Measurements from ENCODE around the gene OR2Z1. TPM values are rescaled to one million over a fixed set of nuclear protein-coding genes. Genes with fewer than 3 reads are reported as not detected.

OR2Z1 gene
- polyA plus RNA-seq (2013, experiment 1 of 2): not detected
- not detected for polyA plus RNA-seq (2013, experiment 2 of 2)

DNA sequence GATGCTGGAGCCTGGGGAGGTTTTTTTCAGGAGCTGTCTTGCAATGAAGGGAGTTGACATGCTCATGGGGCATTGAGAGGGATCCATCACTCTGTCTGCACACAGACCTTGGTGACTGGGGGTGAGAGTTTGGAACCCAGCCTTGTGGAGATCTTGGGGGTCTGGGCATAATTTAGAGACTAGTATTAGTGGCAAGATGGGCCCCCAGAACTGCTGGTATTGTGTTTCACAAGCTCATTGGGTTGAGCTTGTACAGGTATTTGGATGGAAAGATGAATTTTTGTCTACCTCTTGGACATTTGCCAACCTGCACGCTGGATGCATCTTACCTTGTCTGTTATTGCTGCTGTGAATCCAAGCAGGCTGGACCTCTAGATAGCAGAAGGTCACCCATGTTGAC is at the start of gene OR2Z1:
Gene OR2Z1 (plus strand): TSS at position 301 of the 400 bp plus-strand sequence. CDS start 9,395 bp downstream, outside the sequence.
- H3K4me3 ChIP-seq (ENCODE audit: extremely low read depth, insufficient read depth, low read length, poor library complexity, severe bottlenecking): no peak within 1 kb of the TSS

GRCh38 chr19:8673276-8673891 is 48.0 kb upstream of the OR2Z1 start:
- Histone ChIP-seq H3K4me1 (ENCODE audit: control insufficient read depth, insufficient read depth, low read length, poor library complexity, severe bottlenecking) (peaks cover 6% of the 10 kb centered on the region), H3K4me3 (ENCODE audit: extremely low read depth, insufficient read depth, low read length, poor library complexity, severe bottlenecking) (no peak overlapping the region), H3K27ac (ENCODE audit: low read depth, low read length, severe bottlenecking) (no peak overlapping the region), H3K36me3 (ENCODE audit: control insufficient read depth, insufficient read depth, low read length) (no peaks in the 10 kb centered on the region), H3K9me3 (ENCODE audit: control insufficient read depth, low read length) (peaks cover 3% of the 10 kb centered on the region)
- WGBS, 2 experiments (ENCODE audit: insufficient coverage in 2 of 2): 88 to 92% methylated on average over 4 to 6 of the region's 6 CpGs

More for the DNA sequence above, at the start of gene OR2Z1:
- no peaks in the 10 kb centered on the region for H3K36me3 ChIP-seq (ENCODE audit: control insufficient read depth, insufficient read depth, low read length)
- H3K9me3 ChIP-seq (ENCODE audit: control insufficient read depth, low read length): peaks cover 43% of the 10 kb centered on the region
- H3K4me1 ChIP-seq (ENCODE audit: control insufficient read depth, insufficient read depth, low read length, poor library complexity, severe bottlenecking): no peaks in the 10 kb centered on the region
- WGBS, 2 experiments (ENCODE audit: insufficient coverage in 2 of 2): 40 to 46% methylated on average over 1 of the region's 1 CpG
- H3K27ac ChIP-seq (ENCODE audit: low read depth, low read length, severe bottlenecking): no peak within 1 kb of the TSS

DNA sequence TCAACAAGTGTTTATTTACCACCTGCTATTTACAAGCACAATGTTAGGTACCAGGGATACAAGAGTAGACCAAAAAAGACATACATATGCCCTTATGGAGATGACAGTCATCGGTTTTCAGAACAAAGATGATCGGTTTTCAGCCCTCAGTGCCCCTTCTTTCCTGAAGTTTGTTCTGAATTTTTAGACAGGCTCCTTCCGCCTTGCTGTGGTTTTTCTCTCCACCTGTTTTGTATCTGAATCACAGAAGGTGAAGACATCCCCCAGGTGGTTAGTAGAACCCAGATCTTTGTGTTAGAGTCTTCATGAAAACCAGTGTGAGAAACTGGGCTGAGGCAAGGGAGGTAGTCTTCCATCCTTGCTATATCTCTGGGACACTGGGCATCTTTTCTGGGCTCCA is 46.4 kb upstream of the OR2Z1 start:
- Histone ChIP-seq H3K4me1 (ENCODE audit: control insufficient read depth, insufficient read depth, low read length, poor library complexity, severe bottlenecking) (peaks cover 6% of the 10 kb centered on the region), H3K36me3 (ENCODE audit: control insufficient read depth, insufficient read depth, low read length) (no peaks in the 10 kb centered on the region), H3K27ac (ENCODE audit: low read depth, low read length, severe bottlenecking) (no peak overlapping the region), H3K4me3 (ENCODE audit: extremely low read depth, insufficient read depth, low read length, poor library complexity, severe bottlenecking) (no peak overlapping the region), H3K9me3 (ENCODE audit: control insufficient read depth, low read length) (peaks cover 4% of the 10 kb centered on the region)
- 53 to 65% methylated on average over 2 of the region's 3 CpGs for WGBS, 2 experiments (ENCODE audit: insufficient coverage in 2 of 2)

GRCh38 chr19:8678244-8678807 is 43.1 kb upstream of the OR2Z1 start:
- H3K4me3 ChIP-seq (ENCODE audit: extremely low read depth, insufficient read depth, low read length, poor library complexity, severe bottlenecking): no peak overlapping the region

GRCh38 chr19:8680676-8681344 is 40.6 kb upstream of the OR2Z1 start:
- no peaks in the 10 kb centered on the region for H3K36me3 ChIP-seq (ENCODE audit: control insufficient read depth, insufficient read depth, low read length)
- H3K9me3 ChIP-seq (ENCODE audit: control insufficient read depth, low read length): peaks cover 14% of the 10 kb centered on the region
- H3K4me1 ChIP-seq (ENCODE audit: control insufficient read depth, insufficient read depth, low read length, poor library complexity, severe bottlenecking): peaks cover 18% of the 10 kb centered on the region
- no peak overlapping the region for H3K4me3 ChIP-seq (ENCODE audit: extremely low read depth, insufficient read depth, low read length, poor library complexity, severe bottlenecking)
- WGBS, 2 experiments (ENCODE audit: insufficient coverage in 2 of 2): 68 to 85% methylated on average over 2 of the region's 5 CpGs
- peak overlapping the region; percentile 31 for H3K27ac ChIP-seq (ENCODE audit: low read depth, low read length, severe bottlenecking)

More at GRCh38 chr19:8678244-8678807, 43.1 kb upstream of the OR2Z1 start:
- H3K27ac ChIP-seq (ENCODE audit: low read depth, low read length, severe bottlenecking): no peak overlapping the region
- peaks cover 11% of the 10 kb centered on the region for H3K4me1 ChIP-seq (ENCODE audit: control insufficient read depth, insufficient read depth, low read length, poor library complexity, severe bottlenecking)
- H3K9me3 ChIP-seq (ENCODE audit: control insufficient read depth, low read length): peaks cover 14% of the 10 kb centered on the region
- no peaks in the 10 kb centered on the region for H3K36me3 ChIP-seq (ENCODE audit: control insufficient read depth, insufficient read depth, low read length)

DNA sequence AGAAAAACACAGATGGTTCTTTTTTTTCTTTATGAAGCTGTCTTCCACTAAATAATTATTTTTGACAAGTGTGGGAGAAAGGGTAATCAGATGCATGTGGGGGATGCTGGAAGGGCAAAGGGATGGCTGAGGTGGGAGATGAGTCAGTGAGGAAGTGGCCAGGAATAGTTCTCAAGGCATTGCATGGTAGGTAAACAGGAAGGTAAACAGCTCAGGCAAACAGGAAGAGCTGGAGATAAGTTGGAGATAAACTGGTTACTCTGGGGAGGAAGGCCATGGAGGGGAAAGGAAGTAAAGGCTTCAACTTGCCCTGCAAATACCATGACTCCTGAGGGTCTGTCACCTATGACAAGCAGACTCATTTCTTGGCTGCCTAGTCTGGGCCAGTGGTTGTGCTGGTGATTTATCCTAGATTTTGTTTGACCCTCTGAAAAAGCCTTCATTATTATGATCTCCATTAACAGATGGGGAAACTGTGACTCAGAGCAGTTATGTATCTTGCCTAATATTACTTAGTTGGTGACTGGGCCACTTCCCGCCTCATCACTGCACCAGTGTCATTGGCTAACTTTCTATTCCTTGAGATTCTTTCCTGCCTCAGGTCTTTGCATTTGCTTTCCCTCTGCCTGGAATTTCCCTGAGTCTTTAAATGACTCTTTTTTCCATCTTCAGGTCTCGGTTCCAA is 39.9 kb upstream of the OR2Z1 start:
- WGBS, 2 experiments (ENCODE audit: insufficient coverage in 2 of 2): 66 to 67% methylated on average over 1 to 2 of the region's 2 CpGs
- Histone ChIP-seq H3K36me3 (ENCODE audit: control insufficient read depth, insufficient read depth, low read length) (no peaks in the 10 kb centered on the region), H3K27ac (ENCODE audit: low read depth, low read length, severe bottlenecking) (peak overlapping the region; percentile 31)

DNA sequence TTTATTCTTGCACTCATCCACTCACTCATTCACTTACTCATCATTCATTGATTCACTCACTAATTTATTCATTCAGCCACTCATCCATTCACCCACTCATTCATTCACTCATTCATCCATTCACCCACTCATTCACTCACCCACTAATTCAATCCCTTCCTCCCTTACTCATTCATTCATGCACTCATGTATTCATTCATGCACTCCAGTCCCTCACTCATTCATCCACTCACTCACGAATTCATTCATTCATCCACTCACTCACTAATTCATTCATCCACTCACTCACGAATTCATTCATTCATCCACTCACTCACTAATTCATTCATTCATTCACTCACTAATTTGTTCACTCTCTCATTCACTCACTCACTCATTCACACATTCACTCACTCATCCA is 39.0 kb upstream of the OR2Z1 start:
- Histone ChIP-seq H3K36me3 (ENCODE audit: control insufficient read depth, insufficient read depth, low read length) (no peaks in the 10 kb centered on the region), H3K9me3 (ENCODE audit: control insufficient read depth, low read length) (peaks cover 14% of the 10 kb centered on the region), H3K4me3 (ENCODE audit: extremely low read depth, insufficient read depth, low read length, poor library complexity, severe bottlenecking) (no peak overlapping the region), H3K4me1 (ENCODE audit: control insufficient read depth, insufficient read depth, low read length, poor library complexity, severe bottlenecking) (peaks cover 18% of the 10 kb centered on the region), H3K27ac (ENCODE audit: low read depth, low read length, severe bottlenecking) (no peak overlapping the region)
- WGBS, 2 experiments (ENCODE audit: insufficient coverage in 2 of 2): 32 to 37% methylated on average over 2 of the region's 2 CpGs

More for the DNA sequence above, 39.9 kb upstream of the OR2Z1 start:
- H3K9me3 ChIP-seq (ENCODE audit: control insufficient read depth, low read length): peaks cover 14% of the 10 kb centered on the region
- H3K4me3 ChIP-seq (ENCODE audit: extremely low read depth, insufficient read depth, low read length, poor library complexity, severe bottlenecking): no peak overlapping the region
- H3K4me1 ChIP-seq (ENCODE audit: control insufficient read depth, insufficient read depth, low read length, poor library complexity, severe bottlenecking): peaks cover 18% of the 10 kb centered on the region

DNA sequence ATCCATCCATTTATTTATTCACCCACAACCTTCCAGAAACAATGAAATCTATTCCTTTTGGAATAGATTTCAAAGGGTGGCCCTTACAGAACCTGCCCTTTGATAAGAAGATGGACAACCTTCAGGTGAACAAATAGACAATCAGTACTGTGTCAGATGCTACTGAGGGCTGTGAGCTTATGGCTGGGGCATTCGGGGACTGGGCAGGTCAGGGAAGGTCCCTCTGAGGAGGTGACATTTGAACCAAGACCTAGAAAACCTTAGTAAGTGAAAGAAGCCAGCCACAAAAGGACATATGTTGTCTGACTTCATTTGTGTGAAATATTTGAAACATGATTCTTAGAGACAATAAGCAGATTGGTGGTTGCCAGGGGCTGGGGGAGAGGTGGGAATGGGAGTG is 38.5 kb upstream of the OR2Z1 start:
- 70 to 89% methylated on average over 1 of the region's 1 CpG for WGBS, 2 experiments (ENCODE audit: insufficient coverage in 2 of 2)
- H3K36me3 ChIP-seq (ENCODE audit: control insufficient read depth, insufficient read depth, low read length): no peaks in the 10 kb centered on the region
- no peak overlapping the region for H3K4me3 ChIP-seq (ENCODE audit: extremely low read depth, insufficient read depth, low read length, poor library complexity, severe bottlenecking)
- peaks cover 13% of the 10 kb centered on the region for H3K9me3 ChIP-seq (ENCODE audit: control insufficient read depth, low read length)
- H3K27ac ChIP-seq (ENCODE audit: low read depth, low read length, severe bottlenecking): peak overlapping the region; percentile 0
- peaks cover 18% of the 10 kb centered on the region for H3K4me1 ChIP-seq (ENCODE audit: control insufficient read depth, insufficient read depth, low read length, poor library complexity, severe bottlenecking)

DNA sequence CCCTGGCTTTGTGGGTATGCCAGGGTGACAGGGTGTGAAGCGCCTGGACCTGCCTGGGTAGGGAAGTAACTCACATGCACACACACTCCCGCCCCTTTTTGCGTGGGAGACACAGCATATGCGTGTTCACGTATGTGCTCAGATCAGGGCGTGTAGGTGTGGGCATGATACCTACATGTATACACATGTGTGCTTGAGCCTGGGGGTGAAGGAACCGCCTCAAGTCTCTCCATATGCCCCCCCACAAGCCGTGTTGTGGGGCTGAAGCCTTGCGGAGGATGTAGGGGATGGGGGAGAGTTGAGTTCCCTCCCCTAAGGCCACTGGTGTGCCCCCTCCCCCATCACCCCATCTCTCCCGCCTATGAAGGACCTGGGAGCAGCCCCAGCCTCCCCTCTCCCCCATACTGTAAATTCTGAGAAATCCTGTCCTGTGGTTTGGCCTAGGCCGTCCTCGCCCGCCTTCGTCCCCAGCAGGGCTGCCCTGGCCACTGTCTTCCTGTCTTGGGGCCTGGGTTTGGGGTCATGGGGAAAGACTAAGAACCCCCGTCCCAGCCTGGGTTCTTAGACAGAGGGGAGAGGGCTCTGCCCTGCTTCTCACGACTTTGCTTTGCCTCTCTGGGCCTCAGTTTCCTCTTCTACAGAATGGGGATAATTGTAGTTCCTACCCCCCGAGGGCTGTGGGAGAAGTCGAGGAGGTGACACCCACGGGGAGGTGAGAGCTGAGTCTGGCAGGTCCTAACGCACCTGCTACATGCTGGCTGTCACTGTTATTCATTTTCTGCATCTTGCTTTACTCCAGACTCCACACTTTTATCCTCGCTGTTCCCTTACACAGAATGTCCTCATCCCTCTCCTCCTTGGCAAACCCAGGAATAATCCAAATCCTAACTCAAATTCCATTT is 37.2 kb upstream of the OR2Z1 start:
- 86 to 92% methylated on average over 14 to 17 of the region's 21 CpGs for WGBS, 2 experiments (ENCODE audit: insufficient coverage in 2 of 2)
- H3K27ac ChIP-seq (ENCODE audit: low read depth, low read length, severe bottlenecking): no peak overlapping the region
- peaks cover 15% of the 10 kb centered on the region for H3K9me3 ChIP-seq (ENCODE audit: control insufficient read depth, low read length)
- H3K4me3 ChIP-seq (ENCODE audit: extremely low read depth, insufficient read depth, low read length, poor library complexity, severe bottlenecking): no peak overlapping the region
- H3K36me3 ChIP-seq (ENCODE audit: control insufficient read depth, insufficient read depth, low read length): no peaks in the 10 kb centered on the region
- peaks cover 18% of the 10 kb centered on the region for H3K4me1 ChIP-seq (ENCODE audit: control insufficient read depth, insufficient read depth, low read length, poor library complexity, severe bottlenecking)

DNA sequence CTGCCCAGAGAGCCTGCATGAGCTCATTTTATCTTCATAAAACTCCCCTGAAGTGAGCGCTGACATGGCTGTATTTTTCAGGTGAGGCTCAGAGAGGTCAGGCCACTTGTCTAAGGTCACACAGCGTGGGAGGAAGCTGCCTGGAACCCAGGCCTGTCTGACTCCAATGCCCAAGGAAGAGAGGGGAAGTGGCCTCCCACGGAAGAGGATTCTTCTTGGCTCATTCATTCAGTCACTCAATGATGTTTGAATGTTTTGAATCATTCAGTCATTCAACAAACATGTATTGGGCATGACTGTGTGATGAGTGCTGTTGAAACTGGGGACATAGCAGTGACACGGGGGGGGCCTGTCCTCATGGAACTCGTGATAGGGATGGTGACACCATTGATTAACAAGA is 34.9 kb upstream of the OR2Z1 start:
- H3K9me3 ChIP-seq (ENCODE audit: control insufficient read depth, low read length): peaks cover 4% of the 10 kb centered on the region
- peaks cover 17% of the 10 kb centered on the region for H3K4me1 ChIP-seq (ENCODE audit: control insufficient read depth, insufficient read depth, low read length, poor library complexity, severe bottlenecking)
- WGBS, 2 experiments (ENCODE audit: insufficient coverage in 2 of 2): 28 to 100% methylated on average over 2 to 4 of the region's 5 CpGs
- no peak overlapping the region for H3K4me3 ChIP-seq (ENCODE audit: extremely low read depth, insufficient read depth, low read length, poor library complexity, severe bottlenecking)
- no peak overlapping the region for H3K27ac ChIP-seq (ENCODE audit: low read depth, low read length, severe bottlenecking)
- H3K36me3 ChIP-seq (ENCODE audit: control insufficient read depth, insufficient read depth, low read length): no peaks in the 10 kb centered on the region

Measured in mesodermal cell (in vitro differentiated cells).